Osteoblast (primary cell): ENCODE data around the gene TTYH3. TPM values are rescaled to one million over a fixed set of nuclear protein-coding genes. Genes with fewer than 3 reads are reported as not detected.

Experiments
- DNase-seq: peaks from one replicate; pipeline ENCODE4 v3.0.0; 2011; ENCODE audit warnings: low spot score, mixed read lengths; ENCODE audit not compliant: insufficient read length; ENCODE audit errors: missing footprints
- H2AFZ ChIP-seq: 2 replicates; pipeline ENCODE4 v1.6.0; 2011; ENCODE audit warnings: mild to moderate bottlenecking, low read length
- H3K27ac ChIP-seq: 2 replicates; pipeline ENCODE4 v1.5.1; 2011; ENCODE audit warnings: mild to moderate bottlenecking, low read depth, low read length, moderate library complexity
- H3K27me3 ChIP-seq: 2 replicates; pipeline ENCODE4 v1.6.0; 2012; ENCODE audit warnings: mild to moderate bottlenecking, control low read depth, inconsistent platforms, low read length, moderate library complexity; ENCODE audit not compliant: insufficient read depth
- H3K36me3 ChIP-seq: 2 replicates; pipeline ENCODE4 v1.5.1; 2011; ENCODE audit warnings: mild to moderate bottlenecking, low read length, control low read depth, moderate library complexity; ENCODE audit not compliant: insufficient read depth
- H3K4me1 ChIP-seq: 2 replicates; pipeline ENCODE4 v1.5.1; 2011; ENCODE audit warnings: mild to moderate bottlenecking, low read length, control low read depth, moderate library complexity; ENCODE audit not compliant: insufficient read depth
- H3K4me2 ChIP-seq: 2 replicates; pipeline ENCODE4 v1.6.0; 2011; ENCODE audit warnings: mild to moderate bottlenecking, low read length; ENCODE audit not compliant: insufficient read depth
- H3K4me3 ChIP-seq: fragments of 200-600 bp; sonication (generic); 3 replicates; pipeline ENCODE4 v1.5.1; 2012; ENCODE audit warnings: mild to moderate bottlenecking, low read length, inconsistent platforms; ENCODE audit not compliant: insufficient read depth
- H3K79me2 ChIP-seq: 2 replicates; pipeline ENCODE4 v1.6.0; 2012; ENCODE audit warnings: mild to moderate bottlenecking, low read length, control low read depth, inconsistent platforms; ENCODE audit not compliant: insufficient read depth
- H3K9me3 ChIP-seq: 2 replicates; pipeline ENCODE4 v1.5.1; 2011; ENCODE audit warnings: low read depth, low read length, control low read depth
- H4K20me1 ChIP-seq: 2 replicates; pipeline ENCODE4 v1.6.0; 2012; ENCODE audit warnings: mild to moderate bottlenecking, low read length, control low read depth; ENCODE audit not compliant: insufficient read depth
- CTCF ChIP-seq: IDR thresholded peaks from 2 replicates; pipeline ENCODE4 v1.5.1; 2011; ENCODE audit warnings: mild to moderate bottlenecking, low read depth, low read length, moderate library complexity; ENCODE audit errors: extremely low read depth
- total RNA-seq: library from RNA; depleted of rRNA; stranded (reverse); fragments of >200 nt; gene quantifications from 2 replicates; pipeline ENCODE4 v1.2.3, GENCODE V29; 2012

TTYH3 gene
- total RNA-seq, 1 donor = 29.0 TPM

- peaks cover 34% of the 10 kb centered on the region for H4K20me1 ChIP-seq
Measured at GRCh38 chr7:2641406-2642393, 9.9 kb downstream of the TTYH3 start.

DNA sequence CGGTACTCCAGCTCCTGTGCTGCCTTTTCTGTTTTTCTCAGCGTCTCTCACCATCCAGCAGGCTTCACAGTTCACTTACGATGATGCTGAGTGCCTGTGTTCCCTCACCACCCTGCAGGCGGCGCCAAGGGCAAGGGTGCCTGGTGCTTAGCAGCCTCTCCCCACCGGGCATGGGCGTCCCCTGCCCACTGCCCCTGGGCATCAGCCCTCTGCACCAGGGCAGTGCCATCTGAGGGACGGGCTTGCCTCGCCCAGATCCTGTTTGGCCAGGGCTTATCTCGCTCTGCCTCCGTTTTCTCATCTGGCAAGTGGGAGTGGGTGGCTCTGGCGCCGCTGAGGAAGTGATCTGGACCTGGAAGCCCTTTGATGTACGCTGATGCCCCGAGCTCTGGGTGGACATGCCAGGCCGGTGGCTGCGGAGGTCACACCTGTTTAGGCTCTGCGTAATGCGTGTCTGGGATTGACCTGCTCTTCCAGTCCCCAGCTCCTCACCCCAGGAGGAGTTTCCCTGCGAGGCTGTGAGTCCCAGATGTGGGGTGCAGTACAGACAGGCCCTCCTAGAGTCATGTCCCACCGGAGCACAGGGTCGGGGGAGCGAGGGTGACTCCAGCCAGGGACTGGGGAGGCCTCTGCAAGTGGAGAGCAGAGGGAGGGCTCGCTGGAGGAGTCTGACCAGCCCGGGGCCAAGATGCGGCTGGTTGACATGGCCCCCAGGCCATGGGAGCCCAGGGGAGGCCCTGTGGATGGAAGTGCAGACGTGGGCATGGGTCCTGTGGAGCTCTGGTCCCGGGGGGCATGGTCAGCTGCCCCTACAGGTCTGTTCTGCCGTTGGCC lies 11.8 kb downstream of the TTYH3 start:
- no peaks in the 10 kb centered on the region for H3K27me3 ChIP-seq
- peaks cover 27% of the 10 kb centered on the region for H3K4me1 ChIP-seq
- H3K9me3 ChIP-seq = no peaks in the 10 kb centered on the region
- peaks cover 10% of the 10 kb centered on the region for H3K36me3 ChIP-seq
- H3K27ac ChIP-seq = no peak overlapping the region
- H3K4me3 ChIP-seq = no peak overlapping the region
- H3K79me2 ChIP-seq = peaks cover 40% of the 10 kb centered on the region
- no peak overlapping the region for H2AFZ ChIP-seq
- no peak overlapping the region for H3K4me2 ChIP-seq
- peak; percentile 8 for TF ChIP-seq CTCF
- DNase-seq = no peak
- peaks cover 25% of the 10 kb centered on the region for H4K20me1 ChIP-seq

More at GRCh38 chr7:2641406-2642393, 9.9 kb downstream of the TTYH3 start:
- Histone ChIP-seq H3K4me2 (peak overlapping the region; percentile 55), H2AFZ (peak overlapping the region; percentile 41), H3K27me3 (no peaks in the 10 kb centered on the region), H3K4me3 (peak overlapping the region; percentile 40), H3K4me1 (peaks cover 33% of the 10 kb centered on the region), H3K79me2 (peaks cover 59% of the 10 kb centered on the region), H3K27ac (peak overlapping the region; percentile 94), H3K9me3 (no peaks in the 10 kb centered on the region), H3K36me3 (peaks cover 2% of the 10 kb centered on the region)
- peak; percentile 98 for DNase-seq
- no peak for TF ChIP-seq CTCF

DNA sequence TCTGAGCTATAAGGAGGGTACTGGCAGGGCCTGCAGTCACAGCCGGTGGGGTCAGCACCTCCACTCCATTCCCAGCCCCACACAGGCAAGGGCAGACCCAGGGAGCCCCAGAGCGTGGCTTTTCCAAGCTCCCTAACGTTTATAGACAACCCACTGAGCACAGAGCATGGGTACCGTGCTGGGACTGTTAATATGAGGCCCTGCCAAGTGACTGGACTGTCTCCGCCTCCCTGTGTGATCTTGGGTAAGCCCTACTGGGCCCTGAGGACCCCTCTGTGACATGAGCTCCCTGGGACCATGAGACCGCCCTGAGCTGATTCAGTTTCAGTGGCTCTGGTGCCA lies 12.4 kb downstream of the TTYH3 start:
- Histone ChIP-seq H3K9me3 (no peaks in the 10 kb centered on the region), H4K20me1 (peaks cover 21% of the 10 kb centered on the region), H3K79me2 (peaks cover 35% of the 10 kb centered on the region), H3K27ac (no peak overlapping the region), H3K4me1 (peaks cover 24% of the 10 kb centered on the region), H3K4me2 (no peak overlapping the region), H3K4me3 (no peak overlapping the region), H2AFZ (no peak overlapping the region), H3K27me3 (no peaks in the 10 kb centered on the region), H3K36me3 (peaks cover 10% of the 10 kb centered on the region)
- no peak for DNase-seq
- no peak for TF ChIP-seq CTCF
